Suppressor macrophage (primary cell): Measurements from ENCODE around the gene OPALIN.
A peak's percentile ranks its signal among the peaks of the same experiment; 100 is the strongest.

Experiments
- DNase-seq, 4 experiments: peaks; one replicate each; pipeline ENCODE4 v3.0.0-alpha.2; 2020 to 2022

The OPALIN gene

DNA sequence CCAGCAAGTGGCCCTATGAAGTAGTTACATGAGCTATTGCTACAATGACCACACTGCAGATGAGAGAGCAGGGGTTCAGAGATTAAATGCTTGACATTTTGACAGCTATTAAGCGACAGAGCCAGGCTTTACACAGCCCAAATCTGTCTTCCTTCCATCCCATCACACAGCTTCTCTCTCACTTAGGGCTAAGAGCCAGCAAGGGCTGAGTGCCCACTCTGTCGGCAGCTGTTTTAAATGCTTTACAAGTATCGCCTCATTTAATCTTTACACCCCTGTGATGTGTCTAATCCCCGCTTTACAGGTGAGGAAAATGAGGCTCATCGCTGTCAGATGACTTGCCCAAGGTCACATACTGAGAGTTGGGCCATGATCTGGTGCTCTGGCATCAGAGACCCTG, 15.2 kb upstream of the OPALIN start:
- DNase-seq: no peak

- DNase-seq: no peak
Measured at GRCh38 chr10:96371356-96371755, 12.6 kb upstream of the OPALIN start.

DNA sequence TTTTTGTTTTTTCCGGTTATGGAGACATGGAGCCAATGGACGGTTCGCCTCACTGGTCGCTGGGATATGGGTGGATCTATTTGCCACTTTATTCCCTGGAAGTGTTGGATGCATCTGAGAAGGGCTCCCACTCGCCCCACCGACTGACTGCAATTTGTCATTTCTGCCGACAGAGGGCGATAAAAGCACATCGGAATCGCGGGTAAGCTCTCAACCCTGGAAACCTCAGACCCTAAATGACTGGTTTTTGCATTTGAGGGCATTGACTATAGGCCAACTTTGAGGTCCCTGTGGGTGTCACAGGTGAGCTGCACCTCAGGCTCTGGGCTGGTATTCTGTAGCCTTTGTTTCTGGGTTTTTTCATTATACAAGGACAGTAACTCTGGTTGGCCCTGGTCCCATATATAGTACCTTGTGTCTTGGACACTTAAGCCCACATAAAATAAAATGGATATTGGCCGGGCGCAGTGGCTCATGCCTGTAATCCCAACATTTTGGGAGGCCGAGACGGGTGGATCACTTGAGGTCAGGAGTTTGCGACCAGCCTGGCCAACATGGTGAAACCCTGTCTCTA, 11.9 kb upstream of the OPALIN start:
- peak; percentile 59 to 73 (median 68) for DNase-seq

GRCh38 chr10:96369890-96370583, 11.2 kb upstream of the OPALIN start:
- no peak for DNase-seq

GRCh38 chr10:96368971-96369370, 10.2 kb upstream of the OPALIN start:
- DNase-seq: no peak

- DNase-seq: no peak
Measured at GRCh38 chr10:96367470-96367869, 8.7 kb upstream of the OPALIN start.

- no peak for DNase-seq
Measured at GRCh38 chr10:96366508-96366907, 7.7 kb upstream of the OPALIN start.

GRCh38 chr10:96365571-96365970, 6.8 kb upstream of the OPALIN start:
- DNase-seq: no peak

DNA sequence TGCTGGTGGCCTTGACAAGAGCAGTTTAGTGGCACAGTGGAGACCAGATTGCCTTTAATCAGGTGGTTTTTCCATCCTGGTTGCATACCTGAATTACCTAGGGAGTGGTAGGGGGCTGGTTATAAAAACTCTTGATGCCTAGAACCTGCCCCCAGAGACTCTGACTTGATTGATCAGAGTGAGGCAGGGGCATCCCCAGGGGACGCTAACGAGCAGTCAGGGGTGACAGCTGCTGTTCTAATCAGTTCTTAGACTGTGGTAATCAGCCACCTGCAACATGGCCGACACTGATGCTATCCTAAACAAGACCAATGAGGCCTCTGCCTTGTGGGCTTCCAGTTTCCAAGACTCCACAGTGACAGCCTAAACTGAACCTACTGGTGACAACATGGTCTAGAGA, 2.0 kb upstream of the OPALIN start:
- DNase-seq: no peak

GRCh38 chr10:96360331-96360730, 1.5 kb upstream of the OPALIN start:
- DNase-seq: no peak

GRCh38 chr10:96359616-96360015, 814 bp upstream of the OPALIN start:
- DNase-seq: no peak

GRCh38 chr10:96357038-96357620, 1.7 kb downstream of the OPALIN start:
- no peak for DNase-seq

DNA sequence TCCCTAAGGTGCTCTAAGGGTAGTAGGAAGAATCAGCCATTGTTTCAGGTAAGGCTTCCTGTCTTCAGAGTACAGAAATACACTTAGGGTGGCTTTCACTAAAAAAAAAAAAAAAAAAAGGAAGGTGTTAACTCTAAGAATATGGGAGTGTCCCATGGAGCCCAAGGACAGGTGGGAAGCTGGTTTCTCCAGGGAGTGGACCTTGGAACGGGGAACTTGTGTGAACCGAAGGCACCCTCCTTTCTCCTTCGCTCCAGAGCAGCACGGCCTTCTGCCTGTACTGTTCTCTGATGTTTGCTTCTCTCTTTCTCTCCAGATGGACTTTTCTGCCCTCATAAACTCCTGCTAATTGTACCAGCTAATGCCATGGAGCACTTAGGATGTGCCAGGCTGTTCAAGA, 6.2 kb downstream of the OPALIN start:
- no peak for DNase-seq

DNA sequence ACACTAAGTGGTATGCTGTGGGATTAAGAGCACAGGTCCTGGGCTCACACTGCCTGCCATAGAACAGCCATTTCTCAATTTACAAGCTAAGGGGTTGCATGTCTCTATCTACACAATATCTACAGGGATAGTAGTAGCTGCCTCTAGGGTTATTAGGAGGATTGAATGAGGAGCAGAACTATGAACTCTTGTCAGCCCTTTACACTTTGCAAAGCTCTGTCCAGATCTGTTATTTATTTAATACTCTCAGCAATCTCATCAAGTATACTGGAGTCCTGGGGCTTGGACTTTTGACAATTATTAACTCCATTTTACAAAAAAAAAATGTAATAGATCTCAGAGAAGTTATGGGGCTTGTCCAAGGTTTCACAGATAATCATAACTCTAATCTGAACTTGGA, 6.8 kb downstream of the OPALIN start:
- DNase-seq: no peak

GRCh38 chr10:96346295-96346694, 12.5 kb downstream of the OPALIN start:
- DNase-seq: no peak

DNA sequence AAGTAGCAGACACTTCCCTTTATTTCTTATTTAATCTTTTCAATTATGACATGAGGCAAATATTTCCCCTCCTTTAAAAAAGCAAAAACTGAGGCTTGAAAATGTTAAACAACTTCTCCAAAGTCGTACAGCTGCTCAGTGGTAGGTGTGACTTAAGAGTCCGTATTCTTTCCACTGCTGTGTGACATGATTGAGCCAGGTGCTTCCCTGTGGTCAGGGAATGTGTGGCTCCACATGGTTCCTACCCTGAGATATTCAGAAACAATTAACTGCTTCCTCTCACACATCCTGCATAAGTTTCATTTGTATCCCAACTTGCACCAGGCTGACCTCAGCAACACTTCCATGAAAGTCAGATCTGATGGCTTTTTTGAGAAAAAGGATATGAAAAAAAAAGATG, 13.6 kb downstream of the OPALIN start:
- DNase-seq: no peak

DNA sequence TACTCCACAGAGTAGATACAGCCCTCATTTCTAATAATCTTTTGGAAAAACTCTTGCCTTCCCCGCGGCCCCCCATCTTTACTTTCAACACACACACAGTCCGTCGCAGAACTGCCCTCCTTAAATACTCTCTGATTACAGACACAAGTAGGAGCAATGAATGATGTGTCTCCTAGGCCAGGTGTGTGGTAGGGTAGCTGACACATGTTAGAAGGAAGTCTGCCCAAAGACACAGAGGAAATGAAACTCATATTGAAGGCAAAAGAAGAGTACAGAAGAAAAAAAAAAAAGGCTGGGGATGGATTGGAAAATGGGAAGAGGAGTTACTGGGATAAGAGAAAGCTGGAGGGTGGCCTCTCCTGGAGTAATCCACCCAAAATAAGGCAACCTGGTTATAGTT, 14.6 kb downstream of the OPALIN start:
- no peak for DNase-seq

DNA sequence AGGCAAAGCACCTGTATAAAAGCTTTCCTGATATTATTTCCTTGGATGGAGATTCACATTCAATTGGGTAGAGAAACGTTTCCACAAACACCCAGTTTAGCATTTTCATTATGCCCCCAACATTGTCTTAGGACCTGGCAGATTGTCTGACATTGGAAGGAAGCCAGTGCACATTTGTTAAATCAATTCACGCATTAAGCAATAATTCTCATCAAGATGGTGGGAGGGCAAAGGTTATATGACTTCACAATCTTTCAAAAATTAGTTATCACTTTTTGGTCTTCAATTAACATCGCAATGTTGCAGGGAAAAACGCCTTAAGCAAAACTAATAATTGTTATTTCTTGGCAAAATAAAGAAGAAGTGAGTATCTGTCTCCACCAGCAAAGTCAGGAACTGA, 16.4 kb downstream of the OPALIN start:
- DNase-seq: no peak

DNA sequence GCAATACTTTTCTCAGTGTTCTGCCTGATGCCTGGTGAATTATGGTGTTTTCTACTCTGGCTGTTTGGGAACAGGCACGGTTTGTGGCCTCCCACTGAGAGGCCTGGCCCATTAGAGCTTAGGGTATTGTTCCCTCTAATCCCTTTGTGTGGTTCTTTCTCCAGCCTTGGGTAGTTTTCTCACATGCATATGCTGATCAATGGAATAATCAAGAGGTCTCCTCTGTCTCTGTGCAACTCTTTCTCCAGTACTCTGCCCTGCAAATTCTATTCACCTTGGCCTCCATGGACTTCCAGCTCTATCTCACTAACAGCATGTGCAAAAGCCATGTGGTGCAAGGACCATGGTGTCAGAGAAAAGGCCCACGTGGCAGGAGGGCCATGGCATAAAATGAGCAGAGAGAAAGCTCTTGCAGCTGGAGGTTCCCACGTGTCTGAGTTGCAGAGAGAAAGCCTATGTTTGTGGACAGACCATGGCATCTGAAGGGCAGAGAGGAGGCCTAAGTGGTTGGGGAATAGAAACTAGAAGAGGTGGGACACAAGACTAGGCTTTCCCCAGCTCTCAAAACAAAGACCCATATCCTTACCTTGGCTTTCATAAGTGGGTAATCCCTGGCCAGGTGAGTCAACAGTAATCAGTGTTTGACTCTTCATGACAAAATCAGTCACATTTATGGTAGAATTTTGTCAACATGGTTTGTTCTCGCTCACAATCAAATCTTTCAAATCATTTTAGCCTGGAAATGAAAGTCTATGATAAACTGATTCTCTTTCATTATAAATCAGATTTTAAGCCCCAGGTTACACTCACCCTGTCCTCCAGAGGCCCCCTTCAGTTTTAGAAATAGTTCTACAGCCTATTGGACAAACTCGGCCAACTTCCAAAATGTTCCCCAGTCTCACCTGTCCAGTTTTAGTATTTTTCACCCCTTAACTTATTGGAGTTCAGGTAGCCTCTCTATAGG, 17.3 kb downstream of the OPALIN start:
- DNase-seq: no peak

DNA sequence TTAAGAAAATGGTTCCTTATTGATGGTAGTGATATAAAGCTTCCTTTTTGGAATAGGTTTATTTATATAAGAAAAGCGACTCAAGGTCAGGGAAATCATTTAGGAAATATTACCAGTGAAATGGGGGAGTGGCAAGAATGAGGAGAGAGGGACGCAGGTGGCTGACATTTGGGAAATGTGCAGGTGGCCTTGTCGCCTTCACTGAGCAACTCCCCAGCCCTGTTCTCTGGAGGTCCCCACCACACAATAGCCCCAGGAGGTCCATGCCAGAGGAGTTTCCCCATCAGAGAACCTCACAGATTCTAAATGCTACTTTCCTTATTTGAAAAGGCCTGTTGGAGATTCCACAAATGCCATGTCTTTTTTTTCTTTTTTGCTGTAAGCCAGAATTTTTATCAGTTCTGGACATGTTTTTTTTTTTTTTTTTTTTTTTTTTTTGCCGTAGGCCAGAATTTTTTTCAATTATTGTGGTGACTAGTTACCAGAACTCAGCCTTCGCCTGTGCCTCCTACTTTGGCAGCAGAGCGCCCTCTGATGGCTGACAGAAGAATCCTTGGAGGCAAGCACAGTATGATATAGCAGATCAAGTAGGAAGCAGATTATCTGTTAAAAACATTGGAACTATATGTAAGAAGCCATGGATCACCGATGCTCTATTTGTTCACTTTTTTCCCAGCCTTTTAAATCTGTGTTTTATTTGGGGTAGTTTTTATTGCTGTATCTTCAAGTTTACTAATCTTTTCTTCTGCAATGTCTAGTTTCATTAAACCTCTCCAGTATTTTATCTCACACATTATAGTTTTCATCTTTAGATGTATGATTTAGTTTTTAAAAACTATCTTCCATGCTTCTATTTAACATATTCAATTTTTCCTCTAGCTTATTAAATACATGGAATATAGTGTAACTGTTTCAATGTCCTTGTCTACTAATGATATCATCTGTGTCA, 18.6 kb downstream of the OPALIN start:
- DNase-seq: peak; percentile 70 to 82 (median 78)

- no peak for DNase-seq
Measured at GRCh38 chr10:96339383-96339782, 19.4 kb downstream of the OPALIN start.
